A673 (cell line): ENCODE data around the gene ANLN. TPM values are rescaled to one million over a fixed set of nuclear protein-coding genes. Genes with fewer than 3 reads are reported as not detected.

Experiments
- BruUV-seq: library from RNA; stranded (reverse); fragments of 400-500 nt; replicated peaks from 2 replicates; lab custom pipeline; 2021; lab: Mats Ljungman, UMichigan
- CTCF ChIA-PET: fragments of 300-600 bp; sonication (Branson Sonifier 250); formaldehyde crosslinking; loops from one replicate; lab custom pipeline; 2022; ENCODE audit warnings: antibody characterized with exemption; lab: Charles Lee
- POLR2A ChIA-PET: fragments of 300-600 bp; sonication (Branson Sonifier 250); formaldehyde crosslinking; loops from one replicate; lab custom pipeline; 2022; ENCODE audit warnings: antibody characterized with exemption; ENCODE audit not compliant: low non-redundant PET; lab: Charles Lee
- DNase-seq: peaks from one replicate; pipeline ENCODE4 v3.0.0-alpha.2; 2015; ENCODE audit warnings: low spot score
- H3K27ac ChIP-seq: fragments of 200-600 bp; sonication (generic); 2 replicates; pipeline ENCODE4 v1.5.1; 2016; ENCODE audit warnings: mixed run types, low read depth, mild to moderate bottlenecking, mixed read lengths, antibody characterized with exemption, low read length; ENCODE audit not compliant: poor library complexity, severe bottlenecking
- H3K27me3 ChIP-seq: fragments of 200-600 bp; sonication (generic); replicated peaks from 2 replicates; pipeline ENCODE4 v1.6.1; 2017; ENCODE audit warnings: mixed run types, low read depth, mild to moderate bottlenecking, mixed read lengths, antibody characterized with exemption, low read length; ENCODE audit not compliant: insufficient read depth, poor library complexity
- H3K36me3 ChIP-seq: fragments of 200-600 bp; sonication (generic); 2 replicates; pipeline ENCODE4 v1.6.1; 2016; ENCODE audit warnings: mixed run types, mild to moderate bottlenecking, mixed read lengths, antibody characterized with exemption, low read length; ENCODE audit not compliant: insufficient read depth, poor library complexity, severe bottlenecking
- H3K4me1 ChIP-seq: fragments of 200-600 bp; sonication (generic); 2 replicates; pipeline ENCODE4 v1.6.1; 2017; ENCODE audit warnings: mixed run types, mild to moderate bottlenecking, mixed read lengths, antibody characterized with exemption, low read length; ENCODE audit not compliant: insufficient read depth, poor library complexity, severe bottlenecking
- H3K4me3 ChIP-seq: fragments of 200-600 bp; sonication (generic); 2 replicates; pipeline ENCODE4 v1.5.1; 2016; ENCODE audit warnings: low read depth, mixed run types, mild to moderate bottlenecking, mixed read lengths, low read length; ENCODE audit not compliant: poor library complexity, severe bottlenecking
- H3K9me3 ChIP-seq: fragments of 200-600 bp; sonication (generic); 2 replicates; pipeline ENCODE4 v1.6.1; 2016; ENCODE audit warnings: mixed run types, low read depth, mild to moderate bottlenecking, mixed read lengths, antibody characterized with exemption, low read length; ENCODE audit not compliant: poor library complexity, severe bottlenecking
- EZH2 ChIP-seq: fragments of 200-600 bp; sonication (generic); IDR thresholded peaks from 2 replicates; pipeline ENCODE4 v1.6.1; 2017; ENCODE audit warnings: borderline replicate concordance, low read depth, mild to moderate bottlenecking, mixed read lengths, antibody characterized with exemption, low read length; ENCODE audit not compliant: poor library complexity, severe bottlenecking
- intact Hi-C: fragments of 100-400 bp; cut with micrococcal nuclease; formaldehyde crosslinking; loops from one replicate; pipeline ENCODE4 v1.10.0; 2022; ENCODE audit not compliant: unreplicated experiment
- total RNA-seq: library from RNA; stranded (reverse); gene quantifications from 2 replicates; pipeline ENCODE4 v1.2.3, GENCODE V29; 2021
- TF ChIP-seq, protein P1 (sequence below): fragments of 300-800, 200-600 bp; sonication (generic); conservative IDR thresholded peaks from 2 replicates; pipeline ENCODE4 v1.5.1; 2017; ENCODE audit warnings: low read depth, mild to moderate bottlenecking, antibody characterized with exemption, low read length, moderate library complexity, mixed read lengths

Gene ANLN
- total RNA-seq, 1 experiment from 2014 or later: 164 TPM

DNA sequence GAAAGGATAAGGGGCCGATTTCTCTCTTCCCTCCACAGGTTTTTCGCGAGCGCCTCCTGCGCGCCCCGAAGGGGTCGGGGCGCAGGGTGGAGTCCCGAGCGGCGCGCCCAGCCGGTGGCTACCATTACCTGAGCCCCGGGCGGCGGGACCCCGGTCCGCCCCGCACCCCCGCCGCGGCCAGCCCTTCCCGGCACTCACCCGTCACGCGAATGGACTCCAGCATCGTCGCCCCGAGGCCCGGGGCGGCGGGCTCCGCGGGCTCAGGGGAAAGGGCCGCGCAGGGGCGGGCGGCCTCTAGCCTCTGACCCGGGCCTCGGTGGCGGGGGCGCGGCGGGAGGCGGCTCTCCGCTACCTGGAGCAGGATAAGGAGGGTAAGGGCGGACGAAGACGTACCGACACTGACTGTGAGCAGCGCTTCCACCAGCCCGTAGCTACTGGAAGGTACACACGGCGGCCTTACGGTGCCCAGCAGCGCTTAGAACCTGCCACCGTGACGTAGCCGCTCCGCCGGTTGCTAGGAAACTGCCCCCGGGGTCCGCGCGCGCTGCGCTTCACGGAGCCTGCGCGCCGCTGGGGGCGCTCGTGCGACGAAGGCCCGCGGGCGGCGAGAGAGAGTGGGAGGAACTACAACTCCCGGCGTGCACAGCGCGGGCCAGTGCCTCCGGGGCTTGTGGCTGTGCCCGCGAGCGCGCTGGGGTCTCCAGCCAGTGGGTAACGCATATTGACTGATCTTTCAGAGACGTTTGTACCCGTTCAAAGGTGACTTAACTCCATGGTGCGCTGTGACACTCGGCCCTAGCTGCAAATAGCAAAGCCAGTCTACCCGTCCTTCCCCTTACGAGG lies 22.7 kb upstream of the ANLN start:
- Histone ChIP-seq H3K36me3 (no peaks in the 10 kb centered on the region), H3K4me3 (peak overlapping the region; percentile 94), H3K9me3 (no peaks in the 10 kb centered on the region), H3K4me1 (peaks cover 4% of the 10 kb centered on the region), H3K27me3 (no peaks in the 10 kb centered on the region), H3K27ac (peak overlapping the region; percentile 79)
- CTCF ChIA-PET: interaction anchor here (0.5 kb wide), 1 partner anchor 65 kb away, joined by 3 read pairs; no protein-coding TSS in a partner anchor
- TF ChIP-seq EZH2: no peak
- TF ChIP-seq, protein P1, sequence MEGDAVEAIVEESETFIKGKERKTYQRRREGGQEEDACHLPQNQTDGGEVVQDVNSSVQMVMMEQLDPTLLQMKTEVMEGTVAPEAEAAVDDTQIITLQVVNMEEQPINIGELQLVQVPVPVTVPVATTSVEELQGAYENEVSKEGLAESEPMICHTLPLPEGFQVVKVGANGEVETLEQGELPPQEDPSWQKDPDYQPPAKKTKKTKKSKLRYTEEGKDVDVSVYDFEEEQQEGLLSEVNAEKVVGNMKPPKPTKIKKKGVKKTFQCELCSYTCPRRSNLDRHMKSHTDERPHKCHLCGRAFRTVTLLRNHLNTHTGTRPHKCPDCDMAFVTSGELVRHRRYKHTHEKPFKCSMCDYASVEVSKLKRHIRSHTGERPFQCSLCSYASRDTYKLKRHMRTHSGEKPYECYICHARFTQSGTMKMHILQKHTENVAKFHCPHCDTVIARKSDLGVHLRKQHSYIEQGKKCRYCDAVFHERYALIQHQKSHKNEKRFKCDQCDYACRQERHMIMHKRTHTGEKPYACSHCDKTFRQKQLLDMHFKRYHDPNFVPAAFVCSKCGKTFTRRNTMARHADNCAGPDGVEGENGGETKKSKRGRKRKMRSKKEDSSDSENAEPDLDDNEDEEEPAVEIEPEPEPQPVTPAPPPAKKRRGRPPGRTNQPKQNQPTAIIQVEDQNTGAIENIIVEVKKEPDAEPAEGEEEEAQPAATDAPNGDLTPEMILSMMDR: peak; percentile 94
- POLR2A ChIA-PET: interaction anchor here (0.7 kb wide), 1 partner anchor 1328 kb away, joined by 3 read pairs; no protein-coding TSS in a partner anchor
- intact Hi-C loops: loop anchor here (1.0 kb wide), 1 partner anchor 22 kb away; the partner anchor contains the start of gene ANLN
- BruUV-seq: no TSS peak
- peak; percentile 95 for DNase-seq

DNA sequence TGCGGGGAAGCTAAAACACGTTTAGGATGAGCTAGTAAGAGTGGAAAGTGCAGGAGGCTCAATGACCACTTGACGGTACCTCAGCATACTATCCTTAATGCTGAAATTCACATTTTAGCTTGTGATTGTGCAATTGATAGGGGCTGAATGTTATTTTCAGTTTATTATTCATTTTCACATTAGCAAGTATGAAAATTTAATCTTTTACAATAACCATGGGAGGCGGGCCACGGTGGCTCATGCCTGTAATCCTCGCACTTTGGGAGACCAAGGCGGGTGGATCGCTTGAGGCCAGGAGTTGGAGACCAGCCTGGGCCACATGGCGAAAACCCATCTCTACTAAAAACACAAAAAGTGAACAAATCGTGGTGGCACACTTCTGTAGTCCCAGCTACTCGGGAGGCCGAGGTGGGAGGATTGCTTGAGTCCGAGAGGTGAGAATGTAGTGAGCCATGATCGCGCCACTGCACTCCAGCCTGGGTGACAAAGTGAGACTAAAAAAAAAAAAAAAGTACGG lies 22.0 kb upstream of the ANLN start:
- Histone ChIP-seq H3K4me3 (peak overlapping the region; percentile 94), H3K36me3 (no peaks in the 10 kb centered on the region), H3K9me3 (no peaks in the 10 kb centered on the region), H3K27me3 (no peaks in the 10 kb centered on the region), H3K4me1 (peaks cover 4% of the 10 kb centered on the region), H3K27ac (no peak overlapping the region)
- intact Hi-C loops: loop anchor here (1.0 kb wide), 1 partner anchor 22 kb away; the partner anchor contains the start of gene ANLN
- TF ChIP-seq, protein P1: no peak
- TF ChIP-seq EZH2: no peak
- CTCF ChIA-PET: interaction anchor here (0.5 kb wide), 1 partner anchor 66 kb away, joined by 3 read pairs; no protein-coding TSS in a partner anchor
- POLR2A ChIA-PET: no interaction called here
- DNase-seq: no peak
- BruUV-seq: no TSS peak

DNA sequence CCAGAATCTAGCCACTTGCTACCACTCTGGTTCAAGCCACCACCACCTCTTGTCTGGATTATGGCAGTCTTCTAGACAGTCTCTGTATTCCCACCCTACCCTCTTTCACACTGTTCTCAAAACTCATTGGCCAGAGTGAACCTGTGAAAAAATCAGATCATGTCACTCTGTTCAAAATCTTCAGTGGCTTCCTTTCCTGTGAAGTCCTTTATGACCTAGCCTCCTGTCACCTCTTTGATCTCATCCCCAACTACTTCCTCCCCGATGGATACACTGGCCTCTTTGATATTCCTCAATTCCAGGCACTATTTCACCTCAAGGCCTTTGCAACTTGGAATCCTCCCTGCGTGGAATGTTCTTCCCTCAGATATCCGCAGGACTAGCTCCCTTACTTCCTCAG lies 21.2 kb upstream of the ANLN start:
- CTCF ChIA-PET: no interaction called here
- Histone ChIP-seq H3K9me3 (no peaks in the 10 kb centered on the region), H3K27ac (no peak overlapping the region), H3K27me3 (no peaks in the 10 kb centered on the region), H3K4me3 (no peak overlapping the region), H3K36me3 (no peaks in the 10 kb centered on the region), H3K4me1 (peaks cover 4% of the 10 kb centered on the region)
- TF ChIP-seq, protein P1: no peak
- TF ChIP-seq EZH2: no peak
- intact Hi-C loops: no loop called here
- DNase-seq: no peak
- POLR2A ChIA-PET: no interaction called here
- BruUV-seq: no TSS peak
